Kidney epithelial cell (primary cell): ENCODE measurements around the gene CD160. TPM values are rescaled to one million over a fixed set of nuclear protein-coding genes. Genes with fewer than 3 reads are reported as not detected.
A peak's percentile ranks its signal among the peaks of the same experiment; 100 is the strongest.

ENCODE experiments used
- DNase-seq: peaks from one replicate; pipeline ENCODE4 v3.0.0-alpha.2; 2010; ENCODE audit warnings: low read depth
- H3K27me3 ChIP-seq: 2 replicates; pipeline ENCODE4 v1.6.0; 2011; ENCODE audit warnings: low read length; ENCODE audit not compliant: control insufficient read depth, insufficient read depth
- H3K36me3 ChIP-seq: 2 replicates; pipeline ENCODE4 v1.5.1; 2011; ENCODE audit warnings: low read length; ENCODE audit not compliant: control insufficient read depth, insufficient read depth
- H3K4me3 ChIP-seq: 2 replicates; pipeline ENCODE4 v1.5.1; 2011; ENCODE audit warnings: low read depth, mild to moderate bottlenecking, control low read depth, low read length
- total RNA-seq: library from RNA; depleted of rRNA; stranded (reverse); fragments of >200 nt; gene quantifications from 2 replicates; pipeline ENCODE4 v1.2.3, GENCODE V29; 2015
- TF ChIP-seq, protein P1 (sequence below): IDR thresholded peaks from 2 replicates; pipeline ENCODE4 v1.5.1; 2011; ENCODE audit warnings: mild to moderate bottlenecking, moderate library complexity, low read length, control low read depth, inconsistent platforms; ENCODE audit not compliant: insufficient read depth, poor library complexity, severe bottlenecking

The CD160 gene
- total RNA-seq, 1 donor from 2014 or later, result not detected

DNA sequence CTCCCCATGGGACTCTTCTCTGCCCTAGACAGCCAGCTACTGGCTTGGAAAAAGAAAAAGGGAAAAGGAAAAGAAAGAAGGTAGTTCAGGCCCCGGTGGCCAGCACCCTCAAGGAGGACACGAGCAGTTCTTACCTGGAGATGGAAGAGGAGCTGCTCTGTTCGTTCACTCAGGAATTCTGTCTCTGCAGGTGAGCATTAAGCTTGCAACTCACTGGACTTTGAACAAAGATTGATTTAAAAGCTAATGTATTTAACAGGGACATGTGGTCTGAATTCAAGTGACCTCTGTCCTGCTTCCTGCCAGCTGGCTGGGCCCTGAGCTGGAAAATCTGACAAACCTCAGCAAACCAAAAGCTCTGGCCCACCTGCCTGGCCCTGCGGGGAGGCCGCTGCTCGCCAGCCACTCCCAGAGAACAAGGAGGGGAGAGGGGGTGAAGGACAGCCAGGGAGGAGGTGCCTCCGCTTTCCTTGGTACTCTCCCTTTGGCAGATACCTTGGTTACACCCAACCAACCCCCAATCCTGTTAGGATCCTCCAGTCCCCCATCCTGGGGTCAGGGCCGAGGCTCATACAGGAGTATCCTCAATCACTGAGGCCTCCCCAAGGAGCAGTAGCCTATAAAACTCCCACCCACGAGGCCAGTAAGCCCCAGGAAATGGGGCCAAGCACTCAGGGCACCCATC, 12.0 kb upstream of the CD160 start, which contains the start of gene PDZK1:
PDZK1 (minus strand) TSS at position 186 of the 685 bp plus-strand sequence. CDS start 19,347 bp downstream, outside the sequence.
- Histone ChIP-seq H3K27me3 (no peaks in the 10 kb centered on the region), H3K36me3 (no peaks in the 10 kb centered on the region), H3K4me3 (no peak within 1 kb of the TSS)
- TF ChIP-seq, protein P1, sequence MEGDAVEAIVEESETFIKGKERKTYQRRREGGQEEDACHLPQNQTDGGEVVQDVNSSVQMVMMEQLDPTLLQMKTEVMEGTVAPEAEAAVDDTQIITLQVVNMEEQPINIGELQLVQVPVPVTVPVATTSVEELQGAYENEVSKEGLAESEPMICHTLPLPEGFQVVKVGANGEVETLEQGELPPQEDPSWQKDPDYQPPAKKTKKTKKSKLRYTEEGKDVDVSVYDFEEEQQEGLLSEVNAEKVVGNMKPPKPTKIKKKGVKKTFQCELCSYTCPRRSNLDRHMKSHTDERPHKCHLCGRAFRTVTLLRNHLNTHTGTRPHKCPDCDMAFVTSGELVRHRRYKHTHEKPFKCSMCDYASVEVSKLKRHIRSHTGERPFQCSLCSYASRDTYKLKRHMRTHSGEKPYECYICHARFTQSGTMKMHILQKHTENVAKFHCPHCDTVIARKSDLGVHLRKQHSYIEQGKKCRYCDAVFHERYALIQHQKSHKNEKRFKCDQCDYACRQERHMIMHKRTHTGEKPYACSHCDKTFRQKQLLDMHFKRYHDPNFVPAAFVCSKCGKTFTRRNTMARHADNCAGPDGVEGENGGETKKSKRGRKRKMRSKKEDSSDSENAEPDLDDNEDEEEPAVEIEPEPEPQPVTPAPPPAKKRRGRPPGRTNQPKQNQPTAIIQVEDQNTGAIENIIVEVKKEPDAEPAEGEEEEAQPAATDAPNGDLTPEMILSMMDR, result no peak
- no peak for DNase-seq

DNA sequence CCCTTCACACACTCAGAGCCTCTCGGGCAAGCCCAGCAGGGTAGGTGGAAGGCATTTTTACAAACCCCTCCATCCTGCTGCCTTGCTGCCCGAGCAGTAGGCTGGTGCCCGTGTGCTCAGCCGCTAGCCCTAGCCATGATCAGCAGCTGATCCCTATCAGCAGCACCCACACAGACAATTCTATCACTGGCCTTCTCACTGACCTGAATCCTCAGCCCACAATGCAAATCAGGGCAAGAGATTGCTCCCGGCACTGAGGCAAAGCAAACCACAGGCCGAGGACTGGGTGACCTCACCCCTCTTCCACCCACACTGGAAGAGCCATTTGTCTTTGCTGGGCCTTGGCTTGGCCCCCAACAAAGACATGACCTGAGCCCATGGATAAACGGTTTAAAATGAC, 11.2 kb upstream of the CD160 start:
- TF ChIP-seq, protein P1, result no peak
- DNase-seq, result no peak
- H3K4me3 ChIP-seq, result no peak overlapping the region
- H3K27me3 ChIP-seq, result no peaks in the 10 kb centered on the region
- no peaks in the 10 kb centered on the region for H3K36me3 ChIP-seq

DNA sequence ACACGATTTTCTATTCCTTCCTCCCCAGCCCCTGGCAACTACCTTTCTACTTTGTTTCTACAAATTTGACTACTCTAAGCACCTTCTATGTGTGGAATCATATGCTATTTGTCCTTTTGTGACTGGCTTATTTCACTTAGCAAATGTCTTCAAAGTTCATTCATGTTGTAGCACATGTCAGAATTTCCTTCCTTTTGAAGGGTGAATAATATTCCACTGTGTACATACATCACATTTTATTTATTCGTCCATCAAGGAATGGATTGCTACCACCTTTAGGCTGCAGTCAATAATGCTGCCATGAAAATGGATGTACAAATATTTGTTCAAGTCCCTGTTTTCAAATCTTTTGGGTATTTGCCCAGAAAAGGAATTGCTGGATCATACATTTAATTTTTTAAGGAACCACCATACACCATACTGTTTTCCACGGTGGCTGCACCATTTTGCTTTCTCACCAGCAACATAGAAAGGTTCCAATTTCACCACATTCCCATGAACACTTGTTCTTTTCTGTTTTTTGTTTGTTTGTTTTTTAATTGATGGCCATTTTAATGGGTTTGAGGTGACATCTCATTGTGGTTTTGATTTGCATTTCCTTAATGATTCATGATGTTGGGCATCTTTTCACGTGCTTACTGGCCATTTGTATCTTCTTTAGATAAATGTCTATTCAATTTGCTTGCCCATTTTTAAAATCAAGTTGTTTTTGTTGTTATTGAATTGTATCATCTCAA, 8.8 kb upstream of the CD160 start:
- Histone ChIP-seq H3K36me3 (no peaks in the 10 kb centered on the region), H3K4me3 (no peak overlapping the region), H3K27me3 (no peaks in the 10 kb centered on the region)
- no peak for DNase-seq
- TF ChIP-seq, protein P1, result no peak

DNA sequence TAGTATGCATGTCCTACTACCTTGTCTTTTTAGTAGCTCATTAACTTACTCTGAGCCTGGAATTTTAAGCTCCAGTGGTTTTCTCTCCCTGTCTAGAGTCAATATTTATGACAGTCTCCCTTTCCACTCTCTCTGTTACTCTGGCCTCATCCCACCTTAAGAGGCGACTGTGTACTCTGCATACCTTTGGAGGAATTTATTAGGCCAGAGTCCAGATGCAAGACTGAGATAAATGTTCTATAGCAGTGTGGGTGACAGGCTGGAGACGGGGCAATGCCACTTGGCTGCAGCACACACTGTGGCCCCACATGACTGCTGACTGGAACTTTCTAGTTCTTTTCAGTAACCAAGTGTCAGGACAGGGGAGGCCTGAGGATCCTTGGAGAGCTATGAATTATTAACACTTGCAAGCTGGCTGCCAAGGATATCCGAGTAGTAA, 8.1 kb upstream of the CD160 start:
- no peak overlapping the region for H3K4me3 ChIP-seq
- DNase-seq, result peak; percentile 82
- TF ChIP-seq, protein P1, result no peak
- H3K36me3 ChIP-seq, result no peaks in the 10 kb centered on the region
- H3K27me3 ChIP-seq, result no peaks in the 10 kb centered on the region

DNA sequence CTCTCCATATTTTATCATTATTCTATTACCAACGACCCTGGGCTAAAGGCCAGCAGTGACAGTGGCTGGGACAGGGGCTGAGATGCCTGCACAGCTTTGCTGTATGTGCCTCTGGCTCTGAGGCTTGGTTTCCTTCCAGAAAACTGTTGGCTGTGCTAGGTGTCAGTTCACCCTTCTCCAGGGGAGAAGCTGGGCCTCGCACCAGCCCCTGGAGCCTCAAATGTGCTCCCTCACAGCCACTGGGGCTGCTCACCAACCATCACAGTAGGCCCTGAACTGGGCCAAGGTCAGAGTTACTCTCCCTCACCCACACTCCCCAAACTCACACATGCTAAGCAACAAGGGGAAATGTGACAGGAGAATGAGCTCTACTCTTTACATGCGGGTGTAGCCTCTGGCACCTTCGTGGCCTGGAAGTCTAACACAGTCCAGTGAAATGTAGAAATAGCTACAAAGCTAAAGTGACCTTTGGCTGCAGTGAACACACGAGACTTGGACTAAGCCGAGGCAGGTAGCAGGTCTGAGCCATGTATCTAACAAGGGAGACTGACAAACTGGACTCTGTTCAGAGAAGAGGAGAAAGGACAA, 4.7 kb upstream of the CD160 start:
- H3K4me3 ChIP-seq, result no peak overlapping the region
- TF ChIP-seq, protein P1, result no peak
- H3K36me3 ChIP-seq, result no peaks in the 10 kb centered on the region
- no peak for DNase-seq
- H3K27me3 ChIP-seq, result no peaks in the 10 kb centered on the region
